Stomach (tissue), 9 donors: Measurements from ENCODE around the gene GABBR2. TPM values are rescaled to one million over a fixed set of nuclear protein-coding genes. Genes with fewer than 3 reads are reported as not detected.

ENCODE experiments used
- DNase-seq, 2 donors: peaks; one replicate each; pipeline versions ENCODE4 v3.0.0 to v3.0.0-alpha.2; 2013 to 2019
- H3K27ac ChIP-seq, 5 donors: fragments of 200-600 bp in 4 of 5; sonication (generic) in 4 of 5; one replicate each; pipeline ENCODE4 v1.5.1; 2013 to 2019; ENCODE audit warnings: mild to moderate bottlenecking in 1 of 5, moderate library complexity in 1 of 5
- H3K27me3 ChIP-seq, 3 donors: fragments of 200-600 bp; sonication (generic); one replicate each; pipeline ENCODE4 v1.5.1; 2017 to 2019; ENCODE audit warnings: mixed run types in 1 of 3
- H3K36me3 ChIP-seq, 4 donors: fragments of 200-600 bp; sonication (generic); 1 replicate in 3 of 4; 2 replicates in 1 of 4; pipeline ENCODE4 v1.5.1; 2016 to 2019
- H3K4me1 ChIP-seq, 4 donors: fragments of 200-600 bp; sonication (generic); one replicate each; pipeline ENCODE4 v1.5.1; 2016 to 2019
- H3K4me3 ChIP-seq, 4 donors: fragments of 200-600 bp; sonication (generic) in 3 of 4; one replicate each; pipeline ENCODE4 v1.5.1; 2016 to 2019; ENCODE audit warnings: mild to moderate bottlenecking in 1 of 4
- H3K9me3 ChIP-seq, 4 donors: fragments of 200-600 bp; sonication (generic); one replicate each; pipeline ENCODE4 v1.5.1; 2016 to 2019
- EP300 ChIP-seq: sonication (generic); formaldehyde crosslinking; IDR thresholded peaks from one replicate; pipeline ENCODE4 v1.6.1; 2017; ENCODE audit warnings: antibody characterized with exemption
- POLR2A ChIP-seq, 4 donors: fragments of 450-650 bp; IDR thresholded peaks; one replicate each; pipeline ENCODE4 v1.6.1; 2016; ENCODE audit warnings: antibody characterized with exemption in 4 of 4, control low read depth in 2 of 4, mild to moderate bottlenecking in 1 of 4, moderate library complexity in 1 of 4
- POLR2AphosphoS5 ChIP-seq, 3 donors: sonication (generic); formaldehyde crosslinking; IDR thresholded peaks; one replicate each; pipeline ENCODE4 v1.6.1; 2016; ENCODE audit warnings: antibody characterized with exemption in 3 of 3
- WGBS, 5 donors: extraction: QIAGEN DNeasy Blood & Tissue Kit in 3 of 5; methylation state at CpG; one replicate each; pipeline versions ENCODE4 v1.1.5 to v1.1.7; 2013 to 2018; 5-methylcytosine and 5-hydroxymethylcytosine counted together
- intact Hi-C: fragments of 100-400 bp; cut with DNase I; formaldehyde crosslinking; loops from one replicate; pipeline ENCODE4 v1.15.1; 2023; ENCODE audit warnings: low total_unique reads
- polyA plus RNA-seq, 3 donors: library from polyadenylated mRNA; stranded (reverse); fragments of 200-250 nt; gene quantifications; one replicate each; pipeline ENCODE4 v1.2.3, GENCODE V29; 2013
- total RNA-seq, 5 donors: library from RNA; depleted of rRNA; stranded (reverse); fragments of >200 nt; gene quantifications; one replicate each; pipeline versions ENCODE4 v1.1.0 to v1.2.3, GENCODE V29; 2014 to 2016
- TF ChIP-seq, protein P1 (sequence below), 7 experiments: fragments of 450-650 bp in 4 of 7; fragments of 200-600 bp in 3 of 7; sonication (generic) in 3 of 7; IDR thresholded peaks; one replicate each; pipeline ENCODE4 v1.5.1; 2016 to 2019; ENCODE audit warnings: antibody characterized with exemption in 7 of 7, control low read depth in 2 of 7, mild to moderate bottlenecking in 1 of 7
- donor health status: healthy with polysubstance abuse.
- donor health status: Bipolar disorder and iron deficiency.
- donor health status: healthy.

Gene GABBR2
- total and polyA plus RNA-seq, 8 donors, result 0.06 to 0.55 (median 0.08) TPM; not detected in 5

DNA sequence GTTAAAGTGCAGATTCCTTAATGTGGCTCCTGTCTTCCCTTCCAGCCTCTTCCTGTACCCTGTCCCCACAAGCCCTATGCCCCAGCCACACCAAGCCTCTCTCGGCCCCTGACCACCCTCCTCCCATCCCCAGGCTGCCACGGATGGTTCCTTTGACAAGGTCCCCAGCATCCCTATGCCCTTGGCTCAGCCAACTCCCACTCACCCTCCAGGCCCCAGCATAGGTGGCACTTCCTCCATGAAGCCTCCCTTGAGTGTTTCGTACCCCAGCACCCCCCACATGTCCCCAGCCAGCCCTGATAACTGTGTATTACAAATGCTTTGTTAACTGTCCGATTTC is 337.8 kb downstream of the GABBR2 start:
- WGBS, 5 donors, result 75 to 85% (median 80%) methylated on average over 4 of the region's 4 CpGs
- DNase-seq, result no peak
- TF ChIP-seq POLR2AphosphoS5 (IDR thresholded peaks at IDR 0.05), result no peak
- TF ChIP-seq POLR2A (IDR thresholded peaks at IDR 0.05), result no peak
- TF ChIP-seq EP300, result no peak
- TF ChIP-seq, protein P1, sequence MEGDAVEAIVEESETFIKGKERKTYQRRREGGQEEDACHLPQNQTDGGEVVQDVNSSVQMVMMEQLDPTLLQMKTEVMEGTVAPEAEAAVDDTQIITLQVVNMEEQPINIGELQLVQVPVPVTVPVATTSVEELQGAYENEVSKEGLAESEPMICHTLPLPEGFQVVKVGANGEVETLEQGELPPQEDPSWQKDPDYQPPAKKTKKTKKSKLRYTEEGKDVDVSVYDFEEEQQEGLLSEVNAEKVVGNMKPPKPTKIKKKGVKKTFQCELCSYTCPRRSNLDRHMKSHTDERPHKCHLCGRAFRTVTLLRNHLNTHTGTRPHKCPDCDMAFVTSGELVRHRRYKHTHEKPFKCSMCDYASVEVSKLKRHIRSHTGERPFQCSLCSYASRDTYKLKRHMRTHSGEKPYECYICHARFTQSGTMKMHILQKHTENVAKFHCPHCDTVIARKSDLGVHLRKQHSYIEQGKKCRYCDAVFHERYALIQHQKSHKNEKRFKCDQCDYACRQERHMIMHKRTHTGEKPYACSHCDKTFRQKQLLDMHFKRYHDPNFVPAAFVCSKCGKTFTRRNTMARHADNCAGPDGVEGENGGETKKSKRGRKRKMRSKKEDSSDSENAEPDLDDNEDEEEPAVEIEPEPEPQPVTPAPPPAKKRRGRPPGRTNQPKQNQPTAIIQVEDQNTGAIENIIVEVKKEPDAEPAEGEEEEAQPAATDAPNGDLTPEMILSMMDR (IDR thresholded peaks at IDR 0.05), result no peak

DNA sequence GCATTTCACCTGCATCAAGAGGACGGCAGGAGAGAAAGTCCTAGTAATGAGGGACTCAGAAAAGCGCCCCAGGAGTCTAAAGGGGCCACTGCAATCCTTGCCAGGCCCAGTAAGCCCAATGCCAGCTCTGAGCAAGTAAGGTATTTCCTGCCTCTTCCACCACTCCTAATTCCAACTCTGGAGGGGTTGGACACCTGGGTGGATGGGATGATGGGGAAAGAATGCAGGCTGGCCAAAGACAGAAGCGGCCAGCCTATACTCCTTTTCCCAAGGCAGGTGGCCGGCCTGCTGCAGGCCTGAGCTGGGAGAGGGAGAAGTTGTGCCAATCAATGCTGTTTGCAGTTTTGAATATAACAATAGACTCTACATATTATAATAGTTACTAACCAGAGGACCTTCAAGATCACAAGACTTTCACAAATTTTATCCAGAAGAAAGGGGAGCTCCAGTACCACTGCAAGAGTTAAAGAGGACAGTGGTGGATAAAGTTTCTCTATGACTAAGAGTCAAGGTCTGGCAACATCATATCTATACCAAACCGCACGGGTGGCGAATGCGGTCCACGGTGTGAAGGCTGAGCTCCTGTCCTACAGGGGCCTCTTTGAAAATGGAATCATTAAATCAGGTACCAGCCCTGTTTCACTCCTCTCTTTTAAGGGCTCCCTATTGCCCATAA is 338.3 kb downstream of the GABBR2 start:
- H3K36me3 ChIP-seq, result no peaks in the 10 kb centered on the region
- H3K27ac ChIP-seq, result no peak overlapping the region
- peaks cover 0 to 16% (median 7%) of the 10 kb centered on the region in 4 donors for H3K4me1 ChIP-seq
- no peak for DNase-seq
- peaks cover 4 to 13% (median 10%) of the 10 kb centered on the region in 4 donors for H3K9me3 ChIP-seq
- no peak for TF ChIP-seq EP300
- no peak for TF ChIP-seq POLR2A (IDR thresholded peaks at IDR 0.05)
- TF ChIP-seq, protein P1 (IDR thresholded peaks at IDR 0.05), result no peak
- TF ChIP-seq POLR2AphosphoS5 (IDR thresholded peaks at IDR 0.05), result no peak
- no peak overlapping the region for H3K4me3 ChIP-seq
- intact Hi-C loops, result no loop called here
- no peaks in the 10 kb centered on the region for H3K27me3 ChIP-seq
- WGBS, 5 donors, result 85 to 96% (median 89%) methylated on average over 9 of the region's 9 CpGs

More for the DNA sequence above, 337.8 kb downstream of the GABBR2 start:
- H3K4me1 ChIP-seq, result peaks cover 0 to 16% (median 7%) of the 10 kb centered on the region in 4 donors
- no peaks in the 10 kb centered on the region for H3K27me3 ChIP-seq
- peaks cover 0 to 8% (median 5%) of the 10 kb centered on the region in 4 donors for H3K9me3 ChIP-seq
- no peak overlapping the region for H3K4me3 ChIP-seq
- intact Hi-C loops, result no loop called here
- H3K27ac ChIP-seq, result no peak overlapping the region
- H3K36me3 ChIP-seq, result no peaks in the 10 kb centered on the region

DNA sequence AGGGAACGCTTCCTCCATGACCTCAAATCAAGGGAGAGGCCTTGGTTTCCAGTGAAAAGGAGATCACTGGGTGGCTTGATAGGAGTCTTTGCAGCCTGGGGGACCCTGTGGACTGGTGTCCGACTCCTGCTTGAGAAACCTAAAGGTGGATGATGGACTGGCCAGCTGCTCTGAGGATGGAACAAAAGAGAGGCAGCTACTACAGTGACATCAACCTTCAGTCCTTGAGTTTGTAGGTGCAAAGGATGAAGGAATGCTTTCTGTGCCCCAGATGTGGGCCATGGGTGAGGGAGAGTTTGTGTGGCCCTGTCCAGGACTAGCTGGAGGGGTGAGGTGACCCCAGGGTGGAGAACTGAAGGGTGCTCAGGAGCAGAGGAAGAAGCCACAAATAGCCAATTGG is 338.8 kb downstream of the GABBR2 start:
- no peak for DNase-seq
- H3K36me3 ChIP-seq, result no peaks in the 10 kb centered on the region
- no peak overlapping the region for H3K27ac ChIP-seq
- intact Hi-C loops, result no loop called here
- peaks cover 6 to 19% (median 14%) of the 10 kb centered on the region in 4 donors for H3K9me3 ChIP-seq
- TF ChIP-seq EP300 (no peak), POLR2A (IDR thresholded peaks at IDR 0.05) (no peak), POLR2AphosphoS5 (IDR thresholded peaks at IDR 0.05) (no peak)
- TF ChIP-seq, protein P1 (IDR thresholded peaks at IDR 0.05), result no peak
- no peak overlapping the region for H3K4me3 ChIP-seq
- no peaks in the 10 kb centered on the region for H3K27me3 ChIP-seq
- peaks cover 0 to 11% (median 4%) of the 10 kb centered on the region in 4 donors for H3K4me1 ChIP-seq
- WGBS, 5 donors, result 82 to 100% (median 92%) methylated on average over 2 of the region's 2 CpGs

DNA sequence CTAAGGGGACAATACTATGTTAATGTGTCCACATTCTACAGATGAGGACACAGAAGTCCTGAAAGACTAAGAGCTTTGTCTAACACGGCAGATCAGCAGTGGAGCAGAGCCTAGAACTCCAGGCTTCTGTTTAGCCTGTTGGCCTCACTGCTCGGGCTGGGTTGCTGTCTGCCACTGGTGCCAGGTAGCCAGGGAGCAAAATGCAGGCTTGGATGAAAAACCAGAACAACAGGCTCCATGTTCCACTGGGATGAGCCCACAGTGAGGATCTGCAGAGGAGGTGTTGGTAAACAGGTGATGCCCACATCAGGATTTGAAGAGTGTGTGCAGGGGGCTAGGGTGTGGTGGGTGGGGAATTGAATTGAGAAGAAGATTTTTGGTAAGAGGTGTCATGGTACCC is 339.3 kb downstream of the GABBR2 start:
- Histone ChIP-seq H3K27me3 (no peaks in the 10 kb centered on the region), H3K4me1 (peaks cover 0 to 7% (median under 1%) of the 10 kb centered on the region in 4 donors), H3K4me3 (no peak overlapping the region), H3K9me3 (peaks cover 6 to 23% (median 16%) of the 10 kb centered on the region in 4 donors), H3K36me3 (no peaks in the 10 kb centered on the region), H3K27ac (no peak overlapping the region)
- intact Hi-C loops, result no loop called here
- TF ChIP-seq EP300 (no peak), POLR2A (IDR thresholded peaks at IDR 0.05) (no peak), POLR2AphosphoS5 (IDR thresholded peaks at IDR 0.05) (no peak)
- TF ChIP-seq, protein P1 (IDR thresholded peaks at IDR 0.05), result no peak
- 60 to 82% (median 77%) methylated on average over 2 of the region's 2 CpGs for WGBS, 5 donors
- DNase-seq, result no peak
